HCT116 (cell line): ENCODE measurements around the gene AQP5. TPM values are rescaled to one million over a fixed set of nuclear protein-coding genes. Genes with fewer than 3 reads are reported as not detected.

Source experiments
- ATAC-seq: fragments of 200-7000 bp; cut with Tn5 transposase; 2 replicates; pipeline ENCODE4 v1.9.1; 2020; ENCODE audit warnings: mild to moderate bottlenecking, moderate library complexity
- BruUV-seq: library from RNA; stranded (reverse); fragments of 400-500 nt; replicated peaks from 2 replicates; lab custom pipeline; 2021; lab: Mats Ljungman, UMichigan
- CTCF ChIA-PET: fragments of 300-600 bp; sonication (Branson Sonifier 250); formaldehyde crosslinking; loops from one replicate; lab custom pipeline; 2021; ENCODE audit warnings: antibody characterized with exemption; lab: Charles Lee
- POLR2A ChIA-PET: fragments of 300-600, 350-600 bp; sonication (Branson Sonifier 250); formaldehyde crosslinking; loops from one replicate; lab custom pipeline; 2021; ENCODE audit warnings: antibody characterized with exemption; lab: Charles Lee
- RAD21 ChIA-PET, 2 experiments: fragments of 300-600 bp; sonication (Branson Sonifier 250); formaldehyde crosslinking; loops; one replicate each; lab custom pipeline; 2023; ENCODE audit warnings: low total read pairs in 2 of 2; ENCODE audit not compliant: uncharacterized antibody in 2 of 2, unreplicated experiment in 2 of 2, low non-redundant PET in 1 of 2; lab: Charles Lee
- DNase-seq: peaks from one replicate; pipeline ENCODE4 v3.0.0-alpha.2; 2010; ENCODE audit warnings: low read depth, low spot score
- H2AFZ ChIP-seq: fragments of 200-600 bp; shearing (Covaris generic), sonication (generic); 2 replicates; pipeline ENCODE4 v1.6.1; 2017; ENCODE audit warnings: low read depth, mixed run types, mixed read lengths, antibody characterized with exemption, low read length; ENCODE audit not compliant: poor library complexity, severe bottlenecking
- H3K27ac ChIP-seq: 2 replicates; pipeline ENCODE4 v1.5.1; 2012; ENCODE audit warnings: low read depth, low read length
- H3K27me3 ChIP-seq: fragments of 200-600 bp; sonication (generic); 2 replicates; pipeline ENCODE4 v1.6.1; 2016; ENCODE audit warnings: mixed run types, low read length, mixed read lengths; ENCODE audit not compliant: insufficient read depth
- H3K36me3 ChIP-seq, 2 experiments: fragments of 200-500 bp in 1 of 2; fragments of 200-600 bp in 1 of 2; sonication (Bioruptor generic) in 1 of 2; sonication (generic) in 1 of 2; 2 replicates each; pipeline versions ENCODE4 v1.5.1 to v1.6.1; 2014 to 2016; ENCODE audit warnings: low read length in 2 of 2, inconsistent platforms in 1 of 2, mixed read lengths in 1 of 2, mixed run types in 1 of 2; ENCODE audit not compliant: insufficient read depth in 2 of 2, control insufficient read depth in 1 of 2
- H3K4me1 ChIP-seq, 2 experiments: fragments of 200-600 bp in 1 of 2; sonication (generic) in 1 of 2; 2 replicates each; pipeline versions ENCODE4 v1.5.1 to v1.6.1; 2012 to 2017; ENCODE audit warnings: low read length in 2 of 2, inconsistent platforms in 1 of 2, mild to moderate bottlenecking in 1 of 2, mixed read lengths in 1 of 2, mixed run types in 1 of 2, moderate library complexity in 1 of 2; ENCODE audit not compliant: insufficient read depth in 2 of 2, control insufficient read depth in 1 of 2
- H3K4me2 ChIP-seq: fragments of 200-600 bp; sonication (generic); 2 replicates; pipeline ENCODE4 v1.6.1; 2017; ENCODE audit warnings: mixed run types, low read length, mixed read lengths
- H3K4me3 ChIP-seq, 2 experiments: fragments of 200-600 bp in 1 of 2; sonication (generic) in 1 of 2; replicated peaks in 1 of 2; 2 replicates each; pipeline ENCODE4 v1.5.1; 2011 to 2016; ENCODE audit warnings: low read length in 2 of 2, control low read depth in 1 of 2, low read depth in 1 of 2, mild to moderate bottlenecking in 1 of 2, mixed read lengths in 1 of 2, mixed run types in 1 of 2
- H3K79me2 ChIP-seq: fragments of 200-600 bp; sonication (generic); 2 replicates; pipeline ENCODE4 v1.6.1; 2017; ENCODE audit warnings: mild to moderate bottlenecking, mixed run types, low read length, moderate library complexity, mixed read lengths; ENCODE audit not compliant: insufficient read depth
- H3K9ac ChIP-seq: fragments of 200-600 bp; sonication (generic); 2 replicates; pipeline ENCODE4 v1.6.1; 2016; ENCODE audit warnings: low read length, mixed read lengths
- H3K9me2 ChIP-seq: fragments of 200-600 bp; sonication (generic), shearing (Covaris generic); 2 replicates; pipeline ENCODE4 v1.6.1; 2017; ENCODE audit warnings: mixed run types, mild to moderate bottlenecking, moderate library complexity; ENCODE audit not compliant: insufficient read depth
- H3K9me3 ChIP-seq, 2 experiments: fragments of 200-500 bp in 1 of 2; fragments of 200-600 bp in 1 of 2; sonication (Bioruptor generic) in 1 of 2; sonication (generic) in 1 of 2; 2 replicates each; pipeline ENCODE4 v1.6.1; 2014 to 2017; ENCODE audit warnings: low read length in 2 of 2, mixed read lengths in 2 of 2, inconsistent platforms in 1 of 2, low read depth in 1 of 2, mild to moderate bottlenecking in 1 of 2, mixed run types in 1 of 2, moderate library complexity in 1 of 2; ENCODE audit not compliant: control insufficient read depth in 1 of 2, insufficient read depth in 1 of 2
- H4K20me1 ChIP-seq: fragments of 200-600 bp; sonication (generic), shearing (Covaris generic); 2 replicates; pipeline ENCODE4 v1.6.1; 2017; ENCODE audit warnings: mixed run types, mild to moderate bottlenecking, moderate library complexity; ENCODE audit not compliant: insufficient read depth
- ATF3 ChIP-seq: IDR thresholded peaks from 2 replicates; pipeline ENCODE4 v1.6.1; 2012
- CBX3 ChIP-seq: IDR thresholded peaks from 2 replicates; pipeline ENCODE4 v1.6.1; 2012; ENCODE audit warnings: low read depth
- CEBPB ChIP-seq: IDR thresholded peaks from 2 replicates; pipeline ENCODE4 v1.6.1; 2012; ENCODE audit warnings: low read depth
- CTCF ChIP-seq, 3 experiments: fragments of 200-600 bp in 1 of 3; sonication (generic) in 1 of 3; IDR thresholded peaks in 2 of 3; conservative IDR thresholded peaks in 1 of 3; 2 replicates each; pipeline ENCODE4 v1.5.1; 2012 to 2017; ENCODE audit warnings: low read depth in 2 of 3, low read length in 2 of 3, antibody characterized with exemption in 1 of 3, borderline replicate concordance in 1 of 3, control low read depth in 1 of 3, mild to moderate bottlenecking in 1 of 3, mixed read lengths in 1 of 3, mixed run types in 1 of 3, moderate library complexity in 1 of 3; ENCODE audit not compliant: insufficient read depth in 1 of 3
- EGR1 ChIP-seq: IDR thresholded peaks from 2 replicates; pipeline ENCODE4 v1.6.1; 2012; ENCODE audit warnings: low read depth
- ELF1 ChIP-seq: IDR thresholded peaks from 2 replicates; pipeline ENCODE4 v1.6.1; 2012; ENCODE audit warnings: low read depth, borderline replicate concordance
- EZH2 ChIP-seq: fragments of 200-600 bp; sonication (generic); IDR thresholded peaks from 2 replicates; pipeline ENCODE4 v1.6.1; 2017; ENCODE audit warnings: antibody characterized with exemption, mixed run types
- EZH2phosphoT487 ChIP-seq: fragments of 200-600 bp; IDR thresholded peaks from 2 replicates; pipeline ENCODE4 v1.6.1; 2018; ENCODE audit warnings: antibody characterized with exemption, borderline replicate concordance
- JUND ChIP-seq: IDR thresholded peaks from 2 replicates; pipeline ENCODE4 v1.6.1; 2012
- POLR2A ChIP-seq: IDR thresholded peaks from 2 replicates; pipeline ENCODE4 v1.7.0; 2011; ENCODE audit warnings: borderline replicate concordance; ENCODE audit not compliant: insufficient read depth, insufficient read length; ENCODE audit errors: extremely low read depth
- POLR2AphosphoS5 ChIP-seq: IDR thresholded peaks from 2 replicates; pipeline ENCODE4 v1.6.1; 2011; ENCODE audit warnings: mild to moderate bottlenecking, low read depth, low read length, moderate library complexity
- RAD21 ChIP-seq: IDR thresholded peaks from 2 replicates; pipeline ENCODE4 v1.6.1; 2012; ENCODE audit warnings: low read depth, mild to moderate bottlenecking
- REST ChIP-seq: IDR thresholded peaks from 2 replicates; pipeline ENCODE4 v1.6.1; 2012; ENCODE audit warnings: low read depth
- SIN3A ChIP-seq: IDR thresholded peaks from 2 replicates; pipeline ENCODE4 v1.6.1; 2012; ENCODE audit warnings: low read depth
- SP1 ChIP-seq: IDR thresholded peaks from 2 replicates; pipeline ENCODE4 v1.6.1; 2012; ENCODE audit warnings: low read depth
- TCF7L2 ChIP-seq: IDR thresholded peaks from 2 replicates; pipeline ENCODE4 v1.7.0; 2011; ENCODE audit warnings: borderline replicate concordance, inconsistent platforms; ENCODE audit not compliant: insufficient read depth, insufficient read length; ENCODE audit errors: extremely low read depth
- YY1 ChIP-seq: IDR thresholded peaks from 2 replicates; pipeline ENCODE4 v1.6.1; 2011; ENCODE audit warnings: low read length, low read depth, moderate library complexity, mild to moderate bottlenecking; ENCODE audit not compliant: insufficient replicate concordance; ENCODE audit errors: extremely low read depth
- ZBTB33 ChIP-seq: IDR thresholded peaks from 2 replicates; pipeline ENCODE4 v1.6.1; 2011; ENCODE audit warnings: mild to moderate bottlenecking, low read length, moderate library complexity; ENCODE audit not compliant: insufficient replicate concordance; ENCODE audit errors: extremely low read depth
- ZFX ChIP-seq: fragments of 450-650 bp; IDR thresholded peaks from 2 replicates; pipeline ENCODE4 v1.6.1; 2017
- intact Hi-C: fragments of 100-400 bp; cut with micrococcal nuclease; formaldehyde crosslinking; loops from 2 replicates; pipeline ENCODE4 v1.10.0; 2022
- total RNA-seq: library from RNA; stranded (reverse); gene quantifications from one replicate; pipeline ENCODE4 v1.2.1, GENCODE V29; 2021; ENCODE audit not compliant: unreplicated experiment

The AQP5 gene
- total RNA-seq, 1 experiment from 2014 or later, result not detected

- H3K4me3 ChIP-seq, result no peak overlapping the region
- intact Hi-C loops, result no loop called here
- DNase-seq, result no peak
- H3K27ac ChIP-seq, result no peak overlapping the region
- no peaks in the 10 kb centered on the region for H3K9me3 ChIP-seq
- no TSS peak for BruUV-seq
- no peaks in the 10 kb centered on the region; a peak in 1 of 4 replicates for H3K4me1 ChIP-seq
- H2AFZ ChIP-seq, result no peak overlapping the region
- H3K27me3 ChIP-seq, result no peaks in the 10 kb centered on the region
- no peak for TF ChIP-seq ATF3
- TF ChIP-seq RAD21, result no peak
- TF ChIP-seq REST, result no peak
- TF ChIP-seq SP1, result no peak
- TF ChIP-seq TCF7L2, result no peak
- TF ChIP-seq EZH2, result no peak
- TF ChIP-seq POLR2A, result no peak
- no peak for TF ChIP-seq CTCF (IDR thresholded peaks at IDR 0.05 in 2 of 3, conservative IDR thresholded peaks at IDR 0.05 in 1 of 3; ENCODE audit: borderline replicate concordance in 1 of 3, insufficient read depth in 1 of 3, low read depth in 2 of 3, low read length in 2 of 3)
- TF ChIP-seq YY1, result no peak
- no peak for TF ChIP-seq ZFX
- TF ChIP-seq SIN3A, result no peak
- no peak for TF ChIP-seq CEBPB
- TF ChIP-seq ZBTB33, result no peak
- no peak for TF ChIP-seq ELF1
- no peak for TF ChIP-seq EZH2phosphoT487
- no peak for TF ChIP-seq POLR2AphosphoS5
- no peak for TF ChIP-seq EGR1
- TF ChIP-seq JUND, result no peak
- no peak for TF ChIP-seq CBX3
- ChIA-PET POLR2A (no interaction called here), CTCF (interaction anchor here (8.3 kb wide), 1 partner anchor 12 kb away, joined by 44 read pairs; no protein-coding TSS in a partner anchor), RAD21 (no interaction called here)
- no peaks in the 10 kb centered on the region for H4K20me1 ChIP-seq
- H3K4me2 ChIP-seq, result no peak overlapping the region
- no peak overlapping the region for H3K9ac ChIP-seq
- no peaks in the 10 kb centered on the region for H3K79me2 ChIP-seq
- ATAC-seq, result no peak
- no peaks in the 10 kb centered on the region for H3K36me3 ChIP-seq
- no peaks in the 10 kb centered on the region for H3K9me2 ChIP-seq
These were observed 27.9 kb upstream of the AQP5 start for GRCh38 chr12:49933796-49934195.
